Testis (tissue), 2 donors: Measurements from ENCODE around the gene LRRC8C.

ENCODE experiments used
- POLR2A ChIP-seq: fragments of 450-650 bp; IDR thresholded peaks from one replicate; pipeline ENCODE4 v1.6.1; 2017; ENCODE audit warnings: antibody characterized with exemption, mild to moderate bottlenecking, moderate library complexity
- TF ChIP-seq, protein P1 (sequence below), 3 experiments: fragments of 450-650 bp in 2 of 3; fragments of 200-600 bp in 1 of 3; sonication (generic) in 1 of 3; IDR thresholded peaks; one replicate each; pipeline ENCODE4 v1.5.1; 2016 to 2019; ENCODE audit warnings: antibody characterized with exemption in 3 of 3, mild to moderate bottlenecking in 2 of 3, moderate library complexity in 1 of 3

DNA sequence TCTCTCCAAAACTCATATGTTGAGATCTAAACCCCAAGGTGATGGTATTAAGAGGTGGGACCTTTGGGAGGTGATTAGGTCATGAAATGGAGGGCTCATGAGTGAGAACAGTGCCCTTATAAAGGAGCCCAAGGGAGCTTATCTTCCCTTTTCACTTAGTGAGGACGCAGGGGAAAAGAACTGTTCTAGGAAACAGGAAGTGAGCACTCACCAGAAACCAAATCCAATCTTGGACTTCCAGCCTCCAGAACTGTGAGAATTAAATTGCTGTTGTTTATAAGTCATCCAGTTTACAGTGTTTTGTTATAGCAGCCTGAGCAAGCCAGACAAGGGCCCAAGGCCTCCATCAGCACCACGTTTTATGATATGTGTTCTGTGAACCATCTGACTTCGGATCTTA is 127.6 kb downstream of the LRRC8C start:
- TF ChIP-seq, protein P1, sequence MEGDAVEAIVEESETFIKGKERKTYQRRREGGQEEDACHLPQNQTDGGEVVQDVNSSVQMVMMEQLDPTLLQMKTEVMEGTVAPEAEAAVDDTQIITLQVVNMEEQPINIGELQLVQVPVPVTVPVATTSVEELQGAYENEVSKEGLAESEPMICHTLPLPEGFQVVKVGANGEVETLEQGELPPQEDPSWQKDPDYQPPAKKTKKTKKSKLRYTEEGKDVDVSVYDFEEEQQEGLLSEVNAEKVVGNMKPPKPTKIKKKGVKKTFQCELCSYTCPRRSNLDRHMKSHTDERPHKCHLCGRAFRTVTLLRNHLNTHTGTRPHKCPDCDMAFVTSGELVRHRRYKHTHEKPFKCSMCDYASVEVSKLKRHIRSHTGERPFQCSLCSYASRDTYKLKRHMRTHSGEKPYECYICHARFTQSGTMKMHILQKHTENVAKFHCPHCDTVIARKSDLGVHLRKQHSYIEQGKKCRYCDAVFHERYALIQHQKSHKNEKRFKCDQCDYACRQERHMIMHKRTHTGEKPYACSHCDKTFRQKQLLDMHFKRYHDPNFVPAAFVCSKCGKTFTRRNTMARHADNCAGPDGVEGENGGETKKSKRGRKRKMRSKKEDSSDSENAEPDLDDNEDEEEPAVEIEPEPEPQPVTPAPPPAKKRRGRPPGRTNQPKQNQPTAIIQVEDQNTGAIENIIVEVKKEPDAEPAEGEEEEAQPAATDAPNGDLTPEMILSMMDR (IDR thresholded peaks at IDR 0.05), result no peak
- TF ChIP-seq POLR2A, result no peak
